HG03378 (cell line): ENCODE data around the gene SNTG2.

ENCODE experiments used
- ATAC-seq: cut with Tn5 transposase; IDR thresholded peaks from one replicate; pipeline ENCODE4 v1.9.1; 2021; ENCODE audit warnings: mild to moderate bottlenecking, moderate library complexity; ENCODE audit not compliant: unreplicated experiment

Gene SNTG2

DNA sequence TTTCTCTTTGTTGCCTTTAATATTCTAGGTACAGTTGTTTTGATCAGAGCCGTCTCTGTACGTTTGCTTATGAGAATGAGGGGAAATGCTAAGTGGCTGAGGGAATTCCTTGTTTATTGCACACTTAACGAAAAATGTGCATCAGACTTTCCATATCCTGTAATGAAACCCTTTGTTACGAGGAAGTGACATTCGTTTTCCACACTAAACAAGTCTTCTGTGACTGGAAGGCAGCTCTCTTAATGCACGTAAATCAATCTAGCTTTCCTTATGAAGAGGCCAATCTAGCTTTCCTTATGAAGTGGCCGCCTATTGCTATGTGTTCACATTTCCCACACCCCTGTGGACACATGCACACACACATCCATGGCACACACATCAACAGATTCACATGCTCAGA, 186.2 kb downstream of the SNTG2 start:
- ATAC-seq = no peak

DNA sequence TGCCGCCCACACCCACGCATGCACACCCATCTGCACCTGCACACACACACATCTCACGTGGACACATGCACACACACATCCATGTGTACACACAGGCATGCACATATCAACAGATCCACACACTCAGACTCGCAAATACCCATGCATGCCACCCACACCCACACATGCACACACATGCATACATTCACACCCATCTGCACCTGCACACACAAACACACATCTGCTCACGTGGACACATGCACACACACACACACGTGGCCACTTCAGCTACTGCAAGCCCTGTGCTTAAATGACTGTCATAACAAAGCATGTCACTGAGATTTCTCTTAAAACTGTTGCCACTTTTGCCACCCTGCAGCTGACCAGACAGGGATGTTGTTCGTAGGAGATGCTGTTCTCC, 186.6 kb downstream of the SNTG2 start:
- no peak for ATAC-seq

DNA sequence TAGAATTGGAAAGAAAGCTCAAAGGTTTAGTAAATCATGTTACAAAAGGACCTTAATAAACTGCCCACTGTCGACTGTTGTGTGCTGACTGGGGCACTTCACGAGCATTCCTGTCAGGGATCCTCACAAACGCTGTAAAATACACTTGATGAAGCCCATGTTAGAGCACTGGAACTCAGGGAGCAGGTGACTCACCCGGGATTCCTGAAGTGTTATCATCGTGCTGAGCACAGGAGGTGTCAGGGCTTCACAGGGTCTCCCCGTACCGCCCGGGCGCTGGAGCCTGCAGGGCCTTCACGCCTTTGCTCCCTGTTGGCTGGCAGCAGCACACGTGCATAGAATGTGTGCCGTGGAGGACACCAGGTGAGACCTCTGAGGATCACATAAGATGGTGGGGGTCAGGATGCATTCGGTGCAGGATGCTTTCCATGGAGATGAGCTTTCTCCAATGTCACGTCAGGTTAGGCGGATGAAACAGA, 187.3 kb downstream of the SNTG2 start:
- no peak for ATAC-seq

DNA sequence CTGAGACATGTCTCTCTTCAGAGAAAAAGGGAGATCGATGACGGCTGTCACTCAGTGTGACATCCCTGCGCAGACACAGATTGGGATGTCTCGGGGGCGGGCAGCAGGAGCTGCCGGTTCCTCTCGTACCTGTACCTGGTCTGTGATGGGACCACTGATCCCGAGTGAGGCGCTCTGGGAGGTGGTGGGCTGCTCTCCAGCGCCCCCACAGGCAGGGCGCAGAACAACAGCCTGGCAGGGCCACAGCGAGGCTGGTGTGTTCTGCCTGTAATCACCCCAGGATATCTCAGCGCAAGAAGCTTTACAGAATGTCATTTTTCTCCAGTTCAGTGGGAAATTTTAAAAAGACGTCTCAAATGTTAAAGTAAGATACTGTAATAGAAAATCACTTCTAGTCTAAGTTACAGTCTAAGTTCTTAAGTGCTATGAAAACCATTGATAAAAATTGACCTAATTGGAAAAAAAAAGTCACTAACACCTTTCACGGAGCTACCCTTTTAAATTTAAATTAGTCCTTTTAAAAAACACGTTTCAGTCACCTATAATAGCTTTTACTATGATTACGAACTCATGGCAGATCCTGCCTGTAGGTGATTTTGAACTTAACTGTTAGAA, 189.8 kb downstream of the SNTG2 start:
- ATAC-seq = no peak

DNA sequence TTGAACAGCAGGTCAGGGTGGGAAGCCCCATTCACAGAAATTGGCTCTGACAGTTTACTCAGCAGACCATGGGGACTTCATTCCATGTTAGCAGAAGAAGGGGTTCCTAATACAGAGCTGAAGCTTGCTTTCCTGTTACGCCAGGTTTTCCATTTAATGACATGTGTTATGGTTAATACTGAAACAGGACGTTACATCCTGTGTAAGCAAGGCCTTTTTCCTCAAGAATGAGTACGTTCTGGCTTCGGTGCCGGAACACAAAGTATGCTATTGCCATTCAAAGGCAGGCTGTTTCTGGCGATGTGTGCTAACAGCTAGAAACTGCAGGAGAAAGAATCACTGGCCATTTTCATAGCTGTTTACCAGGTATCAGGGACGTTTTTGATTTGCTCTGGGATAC, 190.4 kb downstream of the SNTG2 start:
- ATAC-seq = no peak

DNA sequence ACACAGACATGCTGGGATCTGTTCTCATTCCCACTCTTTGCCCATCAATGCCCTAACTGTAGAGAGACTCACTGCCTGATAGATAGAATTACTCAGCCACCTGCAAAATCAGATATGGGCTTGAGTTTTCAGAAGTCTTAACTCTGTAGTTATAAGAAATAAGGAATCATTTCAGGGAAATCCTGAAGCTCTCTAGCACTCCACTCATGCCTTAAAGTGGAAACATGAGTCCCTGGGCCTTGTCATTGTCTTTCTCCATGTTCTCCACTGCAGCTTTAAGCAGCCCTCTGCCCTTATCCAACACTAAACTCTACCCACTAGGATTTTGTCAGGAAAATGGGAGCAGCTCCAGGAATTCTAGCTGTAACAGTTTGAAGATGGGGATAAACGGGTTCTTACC, 192.5 kb downstream of the SNTG2 start:
- no peak for ATAC-seq

DNA sequence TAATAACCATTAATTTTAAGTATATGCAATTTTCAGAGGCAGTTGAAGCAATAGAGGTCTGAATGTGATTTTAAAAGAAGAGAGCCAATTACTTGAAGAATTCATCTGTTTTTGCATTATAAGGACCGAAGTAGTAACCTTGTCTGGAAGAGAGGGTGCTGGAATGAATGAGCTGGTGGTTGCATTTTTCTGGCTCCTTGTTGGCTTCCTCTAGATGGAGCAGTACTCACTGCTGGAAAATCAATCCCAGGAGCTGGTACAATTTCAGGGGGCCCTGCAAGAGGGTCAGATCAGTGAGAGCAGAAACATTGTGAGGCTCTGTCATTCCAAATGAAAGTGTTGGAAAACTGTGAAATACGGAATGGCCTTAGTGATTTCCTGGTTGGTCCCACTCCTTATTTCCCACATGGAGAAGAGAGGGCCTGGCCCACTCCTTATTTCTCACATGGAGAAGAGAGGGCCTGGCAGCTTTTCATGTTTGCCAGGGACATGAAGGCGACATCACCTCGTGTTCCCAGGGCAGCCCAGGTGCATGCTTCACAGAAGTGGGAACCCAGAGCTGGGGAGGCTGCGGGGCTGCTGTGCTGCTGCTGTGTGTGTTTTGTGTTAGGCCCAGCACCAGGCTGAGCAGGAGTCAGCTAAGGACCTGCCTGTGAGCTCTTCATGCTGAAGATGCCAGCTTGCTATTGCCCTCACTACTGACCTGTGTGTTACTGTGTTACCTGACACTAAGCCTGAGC, 197.4 kb downstream of the SNTG2 start:
- ATAC-seq = no peak

DNA sequence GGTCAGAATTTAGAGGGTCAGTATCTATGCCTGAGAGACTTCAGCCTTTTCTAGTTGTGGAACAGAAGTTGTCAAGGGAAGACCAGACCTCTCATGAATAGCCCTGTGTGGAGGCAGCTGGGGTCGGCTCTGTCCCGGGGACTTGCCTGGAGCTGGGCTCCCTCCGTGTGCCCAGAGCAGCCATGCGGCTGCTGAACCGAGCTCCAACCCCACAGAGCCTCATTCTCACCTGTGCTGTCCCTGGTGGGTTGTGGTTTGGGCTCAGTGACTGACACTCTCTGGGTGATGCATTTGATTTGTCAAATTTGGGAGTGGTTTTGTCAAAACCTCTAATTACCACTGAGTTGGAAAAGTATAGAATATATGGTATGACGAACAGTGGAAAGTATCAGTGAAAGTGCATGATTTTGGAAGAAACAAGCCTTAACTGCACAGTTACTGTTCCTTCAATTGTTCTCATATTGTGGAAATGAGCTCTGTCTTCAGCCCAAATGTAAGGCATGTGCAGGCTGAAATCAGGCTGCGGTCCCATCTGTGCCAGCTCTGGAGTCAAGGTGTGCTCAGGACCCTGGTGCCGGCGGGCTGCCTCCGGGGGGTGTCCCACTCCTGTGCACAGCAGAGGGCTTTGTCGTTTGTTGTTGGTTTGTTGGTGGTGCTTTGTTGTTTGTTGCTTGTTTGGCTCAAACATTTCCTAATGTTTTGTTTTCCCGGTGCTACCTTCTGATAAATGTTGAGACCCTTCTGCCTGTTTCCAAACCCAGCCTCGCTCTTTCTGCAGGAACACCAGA, 200.3 kb downstream of the SNTG2 start:
- ATAC-seq = no peak

DNA sequence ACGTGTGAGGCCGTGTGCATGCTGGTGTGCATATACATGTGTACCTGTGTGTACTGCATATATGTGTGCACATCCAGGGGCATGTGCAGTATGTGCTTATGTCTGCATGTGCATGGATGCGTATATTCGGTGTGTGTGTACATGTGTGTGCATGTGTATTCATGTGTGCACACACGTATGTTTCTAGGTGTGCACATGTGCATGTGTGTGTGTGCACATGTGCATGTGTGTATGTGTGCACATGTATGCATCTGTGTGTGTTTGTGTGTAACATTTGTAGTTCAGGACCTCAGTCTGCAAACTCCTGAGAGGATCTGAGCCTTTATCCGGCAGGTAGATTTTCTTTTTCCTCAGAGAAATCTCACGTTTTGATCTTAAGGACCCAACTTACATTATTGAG, 201.7 kb downstream of the SNTG2 start:
- ATAC-seq = no peak

DNA sequence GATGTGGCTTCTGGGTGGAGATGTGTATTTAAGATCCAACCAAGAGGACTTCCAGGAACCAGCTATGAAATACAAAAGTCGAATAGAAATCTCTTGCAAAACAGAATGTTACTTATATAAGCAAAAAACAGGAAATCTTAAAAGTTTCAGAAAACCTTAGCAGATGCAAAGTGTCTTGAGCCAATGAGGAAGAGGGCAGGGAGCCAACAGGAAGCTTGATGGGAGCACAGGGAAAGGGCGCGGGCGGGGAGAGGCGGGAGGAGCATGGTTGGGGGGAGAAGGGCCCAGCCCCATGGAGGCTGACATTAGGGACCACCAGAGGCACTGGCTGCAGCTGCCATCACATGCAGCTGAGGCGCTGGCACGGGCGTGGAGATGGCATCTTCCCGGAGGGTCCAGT, 203.3 kb downstream of the SNTG2 start:
- no peak for ATAC-seq

DNA sequence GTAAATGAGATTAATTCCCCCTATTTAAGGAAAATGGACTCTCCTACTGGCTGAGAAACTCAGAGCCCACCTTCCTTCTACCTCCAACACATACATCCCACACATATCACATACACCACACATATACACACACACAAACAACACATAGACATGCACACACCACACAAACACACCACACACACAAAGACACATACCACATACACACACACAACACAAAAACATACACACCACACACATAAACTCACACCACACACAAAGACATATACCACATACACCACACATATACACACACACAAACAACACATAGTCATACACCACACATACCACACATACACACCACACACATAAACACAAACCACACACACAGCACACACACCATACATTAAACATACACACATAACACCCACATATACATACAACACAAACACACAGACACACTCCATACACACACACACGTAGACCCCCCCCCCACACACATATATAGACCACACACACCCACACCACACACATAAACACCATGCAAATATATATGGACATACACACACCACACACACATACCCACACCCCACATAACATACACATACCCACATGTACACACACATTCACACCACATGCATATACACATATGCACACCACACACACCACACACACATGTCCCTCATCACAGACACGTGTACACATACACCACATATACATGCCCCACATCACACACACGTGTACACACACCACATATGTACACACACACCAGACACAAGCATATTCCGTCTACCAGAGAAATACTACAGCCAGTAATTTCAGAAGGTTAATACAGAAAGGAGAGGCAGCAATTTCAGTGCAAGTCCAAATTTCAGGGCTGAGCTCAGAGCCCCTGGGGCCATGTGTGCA, 204.3 kb downstream of the SNTG2 start:
- ATAC-seq = no peak

DNA sequence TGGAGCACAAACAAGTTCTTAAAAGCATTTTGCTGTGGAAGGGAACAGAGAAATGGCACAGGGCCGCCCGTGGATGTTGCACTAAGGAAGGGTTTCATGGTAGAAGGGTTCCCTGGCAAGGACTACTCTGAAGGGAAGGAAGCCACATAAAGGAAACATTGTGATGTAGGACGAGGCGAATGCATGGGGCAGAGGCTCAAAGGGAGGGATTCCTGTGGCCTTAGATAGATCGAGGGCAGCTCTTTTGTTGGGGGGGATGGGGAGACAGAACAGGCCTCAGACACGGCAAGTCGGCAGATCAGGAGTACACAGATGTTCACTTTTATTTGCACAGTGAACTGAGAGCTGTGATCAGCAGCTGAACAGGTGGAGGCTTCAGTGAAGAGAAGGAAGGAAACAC, 205.4 kb downstream of the SNTG2 start:
- no peak for ATAC-seq

DNA sequence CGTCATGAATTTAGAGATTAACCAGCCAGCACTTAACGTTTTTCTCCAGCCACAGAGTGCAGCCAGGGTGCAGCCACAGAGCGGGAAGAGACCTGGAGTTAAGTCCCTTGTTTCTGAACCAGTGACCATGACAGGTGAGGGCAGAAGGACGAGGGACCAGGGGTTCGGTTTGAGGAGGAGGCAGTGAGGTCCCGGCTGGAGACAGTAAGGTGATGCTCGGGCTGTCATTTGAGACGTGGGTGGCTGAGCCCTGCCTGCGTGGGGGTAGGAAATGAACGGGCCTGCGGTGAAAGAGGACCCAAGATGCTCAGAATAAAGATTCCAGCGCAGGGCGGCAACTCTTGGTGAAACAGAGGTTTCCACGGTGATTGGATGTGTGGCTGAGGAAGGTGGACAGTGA, 205.9 kb downstream of the SNTG2 start:
- no peak for ATAC-seq

DNA sequence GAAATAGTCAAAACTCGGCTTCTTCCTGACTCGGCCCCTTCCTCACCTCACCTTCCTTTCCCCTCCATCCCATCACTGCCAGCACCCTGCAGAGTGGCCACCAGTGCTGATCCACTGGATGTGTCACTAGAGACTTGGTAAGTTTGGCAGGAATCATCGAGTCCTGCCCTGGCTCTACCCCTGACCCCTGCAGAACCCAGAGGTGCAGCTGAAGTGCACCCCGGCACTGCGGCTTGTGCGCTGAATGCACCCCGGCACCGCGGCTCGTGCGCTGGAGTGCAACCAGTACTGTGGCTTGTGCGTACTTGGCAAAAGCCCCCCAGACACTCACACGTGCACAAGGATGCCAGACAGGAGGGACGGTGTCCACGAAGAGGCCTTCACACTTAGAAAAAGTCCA, 206.5 kb downstream of the SNTG2 start:
- no peak for ATAC-seq

DNA sequence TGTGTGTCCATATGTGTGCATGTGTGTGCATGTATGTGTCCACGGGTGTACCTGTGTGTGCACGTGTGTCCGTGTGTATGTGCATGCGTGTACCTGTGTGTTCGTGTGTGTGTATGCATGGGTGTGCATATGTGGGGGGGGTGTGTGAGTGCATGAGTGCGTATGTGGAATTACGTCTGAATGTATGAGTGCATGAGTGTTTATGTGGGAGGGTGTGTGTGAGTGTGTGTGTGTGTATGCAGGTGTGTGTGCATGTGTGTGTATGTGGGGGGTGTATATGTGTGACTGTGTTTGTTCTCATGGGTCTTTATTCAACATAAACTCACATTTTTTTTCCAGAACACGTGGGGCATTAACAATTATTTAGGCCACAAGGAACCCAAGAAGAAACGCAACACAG, 208.4 kb downstream of the SNTG2 start:
- no peak for ATAC-seq

DNA sequence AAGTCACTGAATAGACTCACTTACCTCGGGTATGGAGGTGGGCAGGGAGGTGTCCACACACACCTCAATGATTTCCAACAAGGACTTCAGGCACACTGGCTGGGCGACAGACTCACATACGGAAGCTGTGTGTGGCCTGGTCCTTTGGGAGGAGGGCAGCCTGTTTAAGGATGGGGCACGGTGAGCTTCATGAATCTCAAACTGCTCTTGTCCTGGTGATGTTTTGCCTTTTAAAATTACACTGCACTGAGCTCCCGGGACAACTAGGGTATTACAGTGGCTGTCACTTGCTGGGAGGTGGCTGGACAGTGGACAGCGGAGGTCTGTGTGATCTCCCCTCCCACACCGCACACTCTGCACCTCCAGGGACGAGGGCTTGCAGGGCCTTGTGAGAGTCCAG, 211.6 kb downstream of the SNTG2 start:
- ATAC-seq = no peak

DNA sequence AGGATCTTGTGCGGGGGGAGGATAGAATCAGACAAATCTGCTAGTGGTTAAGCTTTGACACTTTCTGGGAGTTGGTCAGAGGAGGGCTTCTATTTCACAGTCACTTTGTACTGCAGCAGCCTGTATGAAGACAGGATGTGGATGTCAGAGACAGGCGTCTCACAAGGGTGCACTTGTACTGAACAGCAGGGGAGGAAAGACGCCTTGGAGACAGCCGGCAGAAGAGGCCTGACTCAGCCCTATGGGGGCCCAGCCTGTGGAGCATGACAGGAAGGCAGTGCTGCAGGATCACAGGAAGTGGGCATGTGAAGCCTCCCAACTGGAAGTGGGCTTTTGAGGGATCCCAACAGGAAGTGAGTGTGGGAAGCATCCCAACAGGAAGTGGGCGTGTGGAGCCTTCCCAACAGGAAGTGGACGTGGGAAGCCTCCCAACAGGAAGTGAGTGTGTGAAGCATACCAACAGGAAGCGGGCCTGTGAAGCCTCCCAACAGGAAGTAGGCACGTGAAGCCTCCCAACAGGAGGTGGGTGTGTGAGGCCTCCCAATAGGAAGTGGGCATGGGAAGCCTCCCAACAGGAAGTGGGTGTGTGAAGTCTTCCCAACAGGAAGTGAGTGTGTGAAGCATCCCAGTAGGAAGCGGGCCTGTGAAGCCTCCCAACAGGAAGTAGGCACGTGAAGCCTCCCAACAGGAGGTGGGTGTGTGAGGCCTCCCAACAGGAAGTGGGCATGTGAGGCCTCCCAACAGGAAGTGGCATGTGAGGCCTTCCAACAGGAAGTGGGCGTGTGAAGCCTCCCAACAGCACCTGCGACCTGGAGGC, 212.3 kb downstream of the SNTG2 start:
- no peak for ATAC-seq

DNA sequence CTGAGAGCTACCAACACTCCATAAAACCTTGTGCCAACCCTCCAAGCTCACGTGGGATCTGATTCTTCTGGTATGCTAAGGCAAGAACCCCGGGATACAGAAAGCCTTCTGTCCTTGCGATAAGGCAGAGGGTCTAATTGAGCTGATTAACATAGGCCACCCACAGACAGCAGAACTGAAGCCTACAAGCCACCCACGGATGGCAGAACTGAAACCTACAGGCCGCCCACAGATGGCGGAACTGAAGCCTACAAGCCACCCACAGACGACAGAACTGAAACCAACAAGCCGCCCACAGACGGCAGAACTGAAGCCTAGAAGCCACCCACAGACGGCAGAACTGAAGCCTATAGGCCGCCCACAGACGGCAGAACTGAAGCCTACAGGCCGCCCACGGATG, 216.3 kb downstream of the SNTG2 start:
- ATAC-seq = no peak

DNA sequence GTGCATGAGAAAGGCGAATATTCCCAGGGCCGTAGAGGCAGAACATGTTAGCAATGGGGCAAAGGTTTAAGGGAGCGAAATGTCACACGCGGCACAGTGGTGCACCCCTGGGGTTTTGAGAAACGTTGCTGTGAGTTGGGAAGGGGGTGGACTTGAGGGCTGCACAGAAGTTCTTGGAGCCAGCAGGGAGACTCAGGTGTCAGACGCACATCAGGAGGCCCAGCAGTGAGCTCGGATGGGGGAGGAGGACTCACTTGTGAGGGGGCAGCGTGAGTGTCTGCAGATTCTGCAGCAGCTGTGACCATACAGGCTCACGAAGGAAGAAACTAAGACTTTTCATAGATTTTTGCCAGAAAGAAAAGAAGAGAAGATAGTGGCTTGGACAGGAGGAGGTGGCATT, 218.2 kb downstream of the SNTG2 start:
- ATAC-seq = no peak

DNA sequence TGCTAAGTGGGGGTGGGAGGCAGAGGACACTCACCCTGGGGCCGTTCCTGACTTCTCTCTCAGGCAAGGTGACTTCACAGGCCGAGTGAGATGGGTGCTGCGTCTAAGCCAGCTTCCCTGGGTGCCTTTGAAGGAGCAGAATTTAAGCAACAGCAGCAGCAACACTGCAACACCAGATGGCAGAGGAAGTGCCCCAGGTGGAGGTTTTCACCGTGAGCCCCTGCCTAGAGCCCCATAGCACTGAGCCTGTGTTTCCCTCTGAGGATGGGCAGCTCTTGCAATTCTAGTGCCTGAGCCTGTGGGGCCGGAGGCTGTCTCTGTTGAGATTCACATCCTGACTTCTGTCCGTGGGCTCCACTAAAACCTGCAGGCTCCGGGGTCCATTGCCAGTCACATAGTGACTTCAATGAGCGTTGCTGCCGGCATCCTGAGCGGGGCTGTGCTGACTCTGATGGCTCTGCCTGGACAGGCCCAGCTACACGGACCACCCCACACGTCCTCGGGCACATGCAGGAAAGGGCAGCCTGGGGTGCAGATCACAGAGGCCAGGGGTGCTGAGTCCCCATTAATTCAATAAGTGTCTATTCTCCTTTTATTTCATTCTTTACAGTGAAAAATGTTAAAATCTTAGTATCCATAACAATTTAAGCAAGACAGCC, 218.8 kb downstream of the SNTG2 start:
- ATAC-seq = no peak
